ENCODE results near the gene SYNGR2.

SYNGR2 gene

GRCh38 chr17:78134899-78135385 lies 33.4 kb upstream of the SYNGR2 start:
- POLR2A ChIA-PET, result interaction anchor here (1.4 to 1.9 kb wide), 2 partner anchors 52 to 176 kb away, joined by 4 to 6 read pairs; partner anchors contain the start of genes AFMID, TK1 and TNRC6C
- Histone ChIP-seq H3K27ac (ENCODE audit: extremely low read depth, low read depth, low read length) (no peak overlapping the region), H3K36me3 (ENCODE audit: control insufficient read depth in 2 of 2, insufficient read depth in 1 of 2, low read length in 2 of 2) (no peaks in the 10 kb centered on the region), H3K4me3 (ENCODE audit: low read depth, low read length) (no peak overlapping the region), H3K4me1 (ENCODE audit: control insufficient read depth, insufficient read depth, low read length) (no peaks in the 10 kb centered on the region), H3K9me3 (ENCODE audit: control insufficient read depth, insufficient read depth, low read depth, low read length) (no peaks in the 10 kb centered on the region)
- CTCF ChIA-PET, result interaction anchor here (0.6 to 2.8 kb wide), 23 partner anchors 12 to 1957 kb away, joined by 3 to 15 read pairs (median 6); no protein-coding TSS in a partner anchor
- TF ChIP-seq GLI4 (tag by site-specific recombination; IDR thresholded peaks at IDR 0.05), result no peak
- TF ChIP-seq KLF17 (tag by site-specific recombination; IDR thresholded peaks at IDR 0.05), result no peak
- no peak for TF ChIP-seq ZNF37A (tag by site-specific recombination; IDR thresholded peaks at IDR 0.05)
- no peak for TF ChIP-seq SCRT2 (tag by site-specific recombination; IDR thresholded peaks at IDR 0.05)
- TF ChIP-seq ZNF266 (tag by site-specific recombination; IDR thresholded peaks at IDR 0.05; ENCODE audit: low read depth), result no peak
- TF ChIP-seq ZNF274 (IDR thresholded peaks at IDR 0.05; ENCODE audit: low read length), result no peak
- no peak for TF ChIP-seq ZNF274 (tag by site-specific recombination; IDR thresholded peaks at IDR 0.05; ENCODE audit: borderline replicate concordance)
- TF ChIP-seq ZNF501 (tag by site-specific recombination; IDR thresholded peaks at IDR 0.05), result no peak
- no peak for TF ChIP-seq ZNF311 (tag by site-specific recombination; IDR thresholded peaks at IDR 0.05; ENCODE audit: borderline replicate concordance)
- no peak for TF ChIP-seq ZNF473 (tag by site-specific recombination; IDR thresholded peaks at IDR 0.05)
- TF ChIP-seq ZSCAN4 (tag by site-specific recombination; IDR thresholded peaks at IDR 0.05), result no peak
- TF ChIP-seq TCF7L2 (IDR thresholded peaks at IDR 0.05; ENCODE audit: borderline replicate concordance, low read depth, low read length), result no peak
- no peak for TF ChIP-seq ZNF16 (tag by site-specific recombination; IDR thresholded peaks at IDR 0.05; ENCODE audit: low read depth)
- no peak for TF ChIP-seq ZNF248 (tag by site-specific recombination; IDR thresholded peaks at IDR 0.05)
- no peak for TF ChIP-seq ZNF214 (tag by site-specific recombination; IDR thresholded peaks at IDR 0.05; ENCODE audit: borderline replicate concordance)
- TF ChIP-seq PRDM2 (tag by site-specific recombination; IDR thresholded peaks at IDR 0.05; ENCODE audit: borderline replicate concordance), result no peak
- no peak for TF ChIP-seq ZNF776 (tag by site-specific recombination; IDR thresholded peaks at IDR 0.05; ENCODE audit: borderline replicate concordance)
- no peak for TF ChIP-seq ZNF701 (tag by site-specific recombination; IDR thresholded peaks at IDR 0.05)
- no peak for TF ChIP-seq PBX3 (CRISPR knock-in tag; IDR thresholded peaks at IDR 0.05)
- TF ChIP-seq MEIS1 (CRISPR knock-in tag; IDR thresholded peaks at IDR 0.05; ENCODE audit: borderline replicate concordance), result no peak
- no peak for TF ChIP-seq YY2 (tag by site-specific recombination; IDR thresholded peaks at IDR 0.05)

Data from HEK293 (cell line).